RPMI8226 (cell line): Measurements from ENCODE around the gene CMIP.

Experiments
- DNase-seq: peaks from one replicate; pipeline ENCODE4 v3.0.0-alpha.2; 2015

Gene CMIP

GRCh38 chr16:81694494-81695280 is 250.1 kb downstream of the CMIP start:
- no peak for DNase-seq

GRCh38 chr16:81695321-81696165 is 250.9 kb downstream of the CMIP start:
- no peak for DNase-seq

GRCh38 chr16:81696166-81696960 is 251.8 kb downstream of the CMIP start:
- no peak for DNase-seq

- peak; percentile 46 for DNase-seq
Measured at GRCh38 chr16:81696961-81697615, 252.5 kb downstream of the CMIP start.

- DNase-seq: no peak
Measured at GRCh38 chr16:81697616-81698309, 253.2 kb downstream of the CMIP start.

- no peak for DNase-seq
Measured at GRCh38 chr16:81698310-81698641, 253.7 kb downstream of the CMIP start.

GRCh38 chr16:81699596-81699995 is 255.0 kb downstream of the CMIP start:
- DNase-seq: no peak

GRCh38 chr16:81700071-81700779 is 255.6 kb downstream of the CMIP start:
- DNase-seq: no peak

- no peak for DNase-seq
Measured at GRCh38 chr16:81700780-81701165, 256.2 kb downstream of the CMIP start.

GRCh38 chr16:81701296-81701970 is 256.8 kb downstream of the CMIP start:
- DNase-seq: no peak

GRCh38 chr16:81702506-81702905 is 257.9 kb downstream of the CMIP start:
- no peak for DNase-seq

GRCh38 chr16:81703177-81704155 is 258.9 kb downstream of the CMIP start:
- no peak for DNase-seq

- DNase-seq: no peak
Measured at GRCh38 chr16:81705261-81705660, 260.7 kb downstream of the CMIP start.

GRCh38 chr16:81706327-81707295 is 262.0 kb downstream of the CMIP start:
- DNase-seq: no peak

- DNase-seq: no peak
Measured at GRCh38 chr16:81707411-81708265, 263.0 kb downstream of the CMIP start.

GRCh38 chr16:81708266-81709015 is 263.8 kb downstream of the CMIP start:
- DNase-seq: no peak
